A549 (cell line): ENCODE results near the gene JPH2. TPM values are rescaled to one million over a fixed set of nuclear protein-coding genes. Genes with fewer than 3 reads are reported as not detected.
A peak's percentile ranks its signal among the peaks of the same experiment; 100 is the strongest.

ENCODE experiments used
- ATAC-seq, 2 experiments: fragments of 200-7000 bp in 1 of 2; fragments of >200 bp in 1 of 2; cut with Nextera tagmentation in 1 of 2; cut with Tn5 transposase in 1 of 2; 3 replicates each; pipeline versions ENCODE4 v1.8.0 to v1.9.1; 2018 to 2020; ENCODE audit warnings: mild to moderate bottlenecking in 1 of 2, moderate library complexity in 1 of 2
- CTCF ChIA-PET: fragments of 300-600 bp; sonication (Branson Sonifier 250); formaldehyde crosslinking; extraction: SDS; loops from one replicate; lab custom pipeline; 2021; ENCODE audit warnings: antibody characterized with exemption, inconsistent platforms; lab: Yijun Ruan, JAX
- POLR2A ChIA-PET: fragments of 350-600 bp; formaldehyde crosslinking; extraction: SDS; loops from one replicate; lab custom pipeline; 2021; ENCODE audit warnings: antibody characterized with exemption, inconsistent platforms; lab: Yijun Ruan, JAX
- DNase-seq, 2 experiments: peaks; one replicate each; pipeline versions ENCODE4 v3.0.0 to v3.0.0-alpha.2; 2011 to 2016; ENCODE audit warnings: low read depth in 1 of 2, low spot score in 1 of 2
- FAIRE-seq: peaks from 2 replicates; lab custom pipeline; 2011; peaks lifted over from hg19 to GRCh38; lab: Jason Lieb, UNC
- H3K27ac ChIP-seq, 2 experiments: fragments of >200 bp; sonication (Bioruptor Twin); formaldehyde crosslinking; 3 replicates each; pipeline ENCODE4 v1.5.1; 2016 to 2017
- H3K4me1 ChIP-seq: fragments of >200 bp; sonication (Bioruptor Twin); formaldehyde crosslinking; 3 replicates; pipeline ENCODE4 v1.6.1; 2016
- H3K4me2 ChIP-seq: fragments of >200 bp; sonication (Bioruptor Twin); formaldehyde crosslinking; 3 replicates; pipeline ENCODE4 v1.6.1; 2016
- H3K4me3 ChIP-seq: fragments of >200 bp; sonication (Bioruptor Twin); formaldehyde crosslinking; 3 replicates; pipeline ENCODE4 v1.5.1; 2016
- H3K9me3 ChIP-seq: fragments of >200 bp; sonication (Bioruptor Twin); formaldehyde crosslinking; 3 replicates; pipeline ENCODE4 v1.6.1; 2016
- ATOH8 ChIP-seq: fragments of 250-450 bp; sonication (Bioruptor Pico); IDR thresholded peaks from 2 replicates; pipeline ENCODE4 v1.5.0; 2020; ENCODE audit warnings: low read depth, mild to moderate bottlenecking, moderate library complexity
- BHLHE40 ChIP-seq: IDR thresholded peaks from 2 replicates; pipeline ENCODE4 v1.6.1; 2012; ENCODE audit warnings: low read depth, low read length, inconsistent platforms
- CBX2 ChIP-seq: fragments of 200-600 bp; sonication (generic); IDR thresholded peaks from 2 replicates; pipeline ENCODE4 v1.6.1; 2016; ENCODE audit warnings: low read depth, mild to moderate bottlenecking, borderline replicate concordance
- CBX8 ChIP-seq: fragments of 200-600 bp; sonication (generic); IDR thresholded peaks from 2 replicates; pipeline ENCODE4 v1.6.1; 2016
- CTCF ChIP-seq: fragments of >200 bp; sonication (Bioruptor Twin); formaldehyde crosslinking; IDR thresholded peaks from 3 replicates; pipeline ENCODE4 v1.5.1; 2016
- E2F6 ChIP-seq: IDR thresholded peaks from 2 replicates; pipeline ENCODE4 v1.6.1; 2012; ENCODE audit warnings: low read depth, borderline replicate concordance
- EP300 ChIP-seq, 2 experiments: fragments of >200 bp; sonication (Bioruptor Twin); formaldehyde crosslinking; IDR thresholded peaks; 2 replicates in 1 of 2; 3 replicates in 1 of 2; pipeline ENCODE4 v1.6.1; 2016 to 2017
- FOXS1 ChIP-seq: fragments of 250-450 bp; sonication (Bioruptor Pico); IDR thresholded peaks from 2 replicates; pipeline ENCODE4 v1.5.0; 2020; ENCODE audit warnings: mild to moderate bottlenecking, moderate library complexity
- HDAC2 ChIP-seq: fragments of 200-600 bp; sonication (generic); IDR thresholded peaks from 2 replicates; pipeline ENCODE4 v1.6.1; 2016
- HES2 ChIP-seq: fragments of >200 bp; sonication (Bioruptor Twin); formaldehyde crosslinking; IDR thresholded peaks from 2 replicates; pipeline ENCODE4 v1.6.1; 2016
- HOXB5 ChIP-seq: fragments of 250-450 bp; sonication (Bioruptor Pico); IDR thresholded peaks from 2 replicates; pipeline ENCODE4 v1.5.0; 2020; ENCODE audit warnings: mild to moderate bottlenecking, moderate library complexity
- JUNB ChIP-seq: fragments of >200 bp; sonication (Bioruptor Twin); formaldehyde crosslinking; IDR thresholded peaks from 2 replicates; pipeline ENCODE4 v1.6.1; 2016
- KDM5A ChIP-seq: fragments of 200-600 bp; sonication (generic); IDR thresholded peaks from 2 replicates; pipeline ENCODE4 v1.6.1; 2016; ENCODE audit warnings: antibody characterized with exemption, mild to moderate bottlenecking
- MAFK ChIP-seq: fragments of 450-650 bp; IDR thresholded peaks from 2 replicates; pipeline ENCODE4 v1.6.1; 2014; ENCODE audit not compliant: partially characterized antibody
- NFE2L2 ChIP-seq: fragments of 150-350 bp; conservative IDR thresholded peaks from 2 replicates; pipeline ENCODE4 v1.6.1; 2014; ENCODE audit warnings: low read length
- NR3C1 ChIP-seq: fragments of >200 bp; sonication (Bioruptor Twin); formaldehyde crosslinking; IDR thresholded peaks from 3 replicates; pipeline ENCODE4 v1.6.1; 2017
- PHF8 ChIP-seq: fragments of 200-600 bp; sonication (generic); IDR thresholded peaks from 2 replicates; pipeline ENCODE4 v1.6.1; 2016; ENCODE audit warnings: low read depth, mild to moderate bottlenecking, antibody characterized with exemption, moderate library complexity, borderline replicate concordance
- POLR2AphosphoS2 ChIP-seq: conservative IDR thresholded peaks from 2 replicates; pipeline ENCODE4 v1.6.1; 2012; ENCODE audit warnings: low read length, improper control_type of control experiment, inconsistent platforms
- RAD21 ChIP-seq, 2 experiments: fragments of >200 bp in 1 of 2; sonication (Bioruptor Twin) in 1 of 2; formaldehyde crosslinking in 1 of 2; IDR thresholded peaks in 1 of 2; conservative IDR thresholded peaks in 1 of 2; 2 replicates in 1 of 2; 3 replicates in 1 of 2; pipeline ENCODE4 v1.6.1; 2012 to 2018; ENCODE audit warnings: inconsistent platforms in 1 of 2
- RARB ChIP-seq: fragments of 250-450 bp; sonication (Bioruptor Pico); IDR thresholded peaks from 2 replicates; pipeline ENCODE4 v1.8.0; 2021; ENCODE audit warnings: mild to moderate bottlenecking, moderate library complexity
- RCOR1 ChIP-seq: fragments of 150-350 bp; IDR thresholded peaks from 2 replicates; pipeline ENCODE4 v1.6.1; 2014; ENCODE audit warnings: antibody characterized with exemption, low read length, low read depth
- REST ChIP-seq: fragments of 200-600 bp; sonication (generic); IDR thresholded peaks from 2 replicates; pipeline ENCODE4 v1.6.1; 2016; ENCODE audit warnings: antibody characterized with exemption, mild to moderate bottlenecking, moderate library complexity
- SMC3 ChIP-seq: fragments of >200 bp; sonication (Bioruptor Twin); formaldehyde crosslinking; IDR thresholded peaks from 3 replicates; pipeline ENCODE4 v1.6.1; 2018; ENCODE audit warnings: inconsistent platforms
- ZFP36 ChIP-seq: fragments of 450-650 bp; IDR thresholded peaks from 2 replicates; pipeline ENCODE4 v1.6.1; 2014; ENCODE audit warnings: borderline replicate concordance; ENCODE audit not compliant: partially characterized antibody
- ZSCAN20 ChIP-seq: fragments of 250-450 bp; sonication (Bioruptor Pico); IDR thresholded peaks from 2 replicates; pipeline ENCODE4 v1.8.0; 2022; ENCODE audit warnings: mild to moderate bottlenecking, moderate library complexity
- WGBS: methylation state at CpG from one replicate; pipeline ENCODE4 v1.1.6; 2017; ENCODE audit errors: missing lambda C conversion rate; 5-methylcytosine and 5-hydroxymethylcytosine counted together
- polyA plus RNA-seq, 4 experiments: library from polyadenylated mRNA; depleted of rRNA in 3 of 4; stranded (reverse); fragments of >200 nt; fragmentation: RNase III in 1 of 4; extraction: RNeasy Plus Mini Kit Qiagen cat#74134 plus additional on column Dnase treatment in 1 of 4; gene quantifications; 2 replicates in 3 of 4; 3 replicates in 1 of 4; pipeline ENCODE4 v1.2.3, GENCODE V29; 2011 to 2017

The JPH2 gene
- polyA plus RNA-seq, 2 of the 4 experiments (the other 2 are of a cell fraction), result 0.83 to 3.3 TPM

GRCh38 chr20:44141873-44142272 lies 45.1 kb downstream of the JPH2 start:
- no peak overlapping the region for H3K27ac ChIP-seq
- DNase-seq (no peak), ATAC-seq (no peak), FAIRE-seq (no peak)
- no peaks in the 10 kb centered on the region for H3K9me3 ChIP-seq
- no peaks in the 10 kb centered on the region for H3K4me1 ChIP-seq
- H3K4me3 ChIP-seq, result no peak overlapping the region
- H3K4me2 ChIP-seq, result no peak overlapping the region
- WGBS, result 86% methylated on average over 6 of the region's 6 CpGs
- ChIA-PET CTCF (interaction anchor here (0.7 to 6.7 kb wide), 3 partner anchors 13 to 239 kb away, joined by 3 to 54 read pairs (median 3); no protein-coding TSS in a partner anchor), POLR2A (no interaction called here)
- no peak for TF ChIP-seq E2F6
- no peak for TF ChIP-seq RAD21 (conservative IDR thresholded peaks at IDR 0.05 in 1 of 2, IDR thresholded peaks at IDR 0.05 in 1 of 2)
- TF ChIP-seq POLR2AphosphoS2, result no peak
- no peak for TF ChIP-seq CTCF
- TF ChIP-seq REST, result no peak
- TF ChIP-seq BHLHE40, result no peak
- TF ChIP-seq SMC3, result no peak
- TF ChIP-seq KDM5A, result no peak
- TF ChIP-seq HOXB5, result no peak
- no peak for TF ChIP-seq ATOH8 (CRISPR knock-in tag)
- TF ChIP-seq CBX8, result no peak
- TF ChIP-seq FOXS1 (CRISPR knock-in tag), result no peak
- no peak for TF ChIP-seq ZFP36
- TF ChIP-seq PHF8, result no peak
- no peak for TF ChIP-seq NFE2L2
- no peak for TF ChIP-seq EP300 (IDR thresholded peaks at IDR 0.05)
- TF ChIP-seq CBX2, result no peak

- ATAC-seq (no peak), FAIRE-seq (no peak), DNase-seq (peak in 1 of 2 experiments; percentile 26)
- H3K27ac ChIP-seq, result no peak overlapping the region
- WGBS, result 70% methylated on average over 10 of the region's 10 CpGs
- no peaks in the 10 kb centered on the region for H3K4me1 ChIP-seq
- H3K4me2 ChIP-seq, result no peak overlapping the region
- ChIA-PET POLR2A (no interaction called here), CTCF (interaction anchor here (1.2 to 1.7 kb wide), 2 partner anchors 22 to 27 kb away, joined by 4 to 7 read pairs; no protein-coding TSS in a partner anchor)
- no peak overlapping the region for H3K4me3 ChIP-seq
- TF ChIP-seq ZFP36 (no peak), KDM5A (no peak), MAFK (no peak), RARB (CRISPR knock-in tag) (no peak), CBX2 (no peak), RCOR1 (no peak), NR3C1 (no peak), ZSCAN20 (CRISPR knock-in tag) (no peak), NFE2L2 (no peak), HES2 (no peak), JUNB (no peak), HDAC2 (no peak), EP300 (IDR thresholded peaks at IDR 0.05) (no peak)
- H3K9me3 ChIP-seq, result no peaks in the 10 kb centered on the region
These were observed 48.1 kb downstream of the JPH2 start for GRCh38 chr20:44138867-44139266.
